Thoracic aorta (tissue), 2 donors: ENCODE results near the gene FRMD1. TPM values are rescaled to one million over a fixed set of nuclear protein-coding genes. Genes with fewer than 3 reads are reported as not detected.

Experiments used
- ATAC-seq: fragments of 150-250 bp; one replicate; pipeline ENCODE4 v1.8.0; 2017; ENCODE audit warnings: low read depth; ENCODE audit not compliant: insufficient number of reproducible peaks, low FRiP score
- DNase-seq: peaks from one replicate; pipeline ENCODE4 v3.0.0-alpha.2; 2020; ENCODE audit warnings: low spot score
- H3K27ac ChIP-seq, 2 donors: fragments of 200-600 bp; sonication (generic); 1 replicate in 1 of 2; 2 replicates in 1 of 2; pipeline ENCODE4 v1.5.1; 2016; ENCODE audit warnings: mild to moderate bottlenecking in 2 of 2, moderate library complexity in 2 of 2
- H3K27me3 ChIP-seq: fragments of 200-600 bp; sonication (generic); replicated peaks from 2 replicates; pipeline ENCODE4 v1.6.0; 2016; ENCODE audit warnings: mild to moderate bottlenecking; ENCODE audit not compliant: insufficient read depth
- H3K36me3 ChIP-seq: fragments of 200-600 bp; sonication (generic); one replicate; pipeline ENCODE4 v1.5.1; 2016
- H3K4me1 ChIP-seq, 2 donors: fragments of 200-600 bp; sonication (generic); 1 replicate in 1 of 2; 2 replicates in 1 of 2; pipeline versions ENCODE4 v1.5.1 to v1.6.0; 2016; ENCODE audit warnings: low read depth in 2 of 2, mild to moderate bottlenecking in 1 of 2; ENCODE audit not compliant: control insufficient read depth in 1 of 2
- H3K4me3 ChIP-seq: fragments of 200-600 bp; sonication (generic); 2 replicates; pipeline ENCODE4 v1.5.1; 2016; ENCODE audit warnings: mild to moderate bottlenecking
- H3K9me3 ChIP-seq: fragments of 200-600 bp; sonication (generic); 2 replicates; pipeline ENCODE4 v1.5.1; 2016
- CTCF ChIP-seq: fragments of 200-600 bp; sonication (generic); IDR thresholded peaks from one replicate; pipeline ENCODE4 v1.5.1; 2019; ENCODE audit warnings: antibody characterized with exemption
- total RNA-seq, 2 donors: library from RNA; depleted of rRNA; stranded (reverse); fragments of >200 nt; gene quantifications; one replicate each; pipeline versions ENCODE4 v1.1.0 to v1.2.3, GENCODE V29; 2016

The FRMD1 gene
- total RNA-seq, 2 donors from 2014 or later, result not detected

DNA sequence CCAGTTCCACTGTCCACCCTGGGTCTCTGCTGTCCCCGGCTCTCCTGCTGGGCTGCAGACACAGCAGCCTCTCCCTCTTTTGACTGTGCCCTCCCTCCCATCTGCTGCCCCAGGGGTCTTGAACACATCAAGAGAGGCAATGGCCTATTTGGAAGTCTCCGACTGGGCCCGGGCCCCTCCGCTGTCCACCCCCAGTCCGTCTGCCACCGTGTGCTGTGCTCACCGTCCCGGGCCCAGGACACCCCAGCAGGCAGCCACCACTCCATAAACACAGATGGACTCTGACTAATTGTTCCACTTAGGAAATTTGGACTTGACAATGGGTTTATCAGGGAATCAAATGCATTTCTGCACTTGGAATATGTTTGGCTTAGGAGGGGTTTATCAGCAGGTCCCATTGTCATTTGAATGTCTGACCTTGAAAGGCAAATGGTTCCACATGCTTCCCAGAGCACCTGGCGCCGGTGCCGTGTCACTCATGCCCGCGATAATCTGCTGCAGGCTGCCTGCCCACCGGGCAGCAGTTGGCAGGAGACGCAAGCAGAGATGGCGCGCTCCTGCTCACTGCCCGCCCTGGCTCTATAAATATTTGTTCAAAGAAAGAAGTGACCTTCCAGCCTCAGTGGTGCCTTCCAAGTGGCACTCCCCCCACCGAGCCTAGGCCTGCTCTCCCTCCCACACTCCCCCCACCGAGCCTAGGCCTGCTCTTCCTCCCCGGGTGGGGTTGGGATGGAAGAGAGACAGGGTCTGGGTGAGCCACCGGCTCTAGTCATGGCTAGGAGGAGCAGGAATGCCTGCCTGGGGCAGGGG, 18.8 kb upstream of the FRMD1 start:
- DNase-seq (no peak), ATAC-seq (no peak)
- no peak overlapping the region for H3K4me3 ChIP-seq
- no peaks in the 10 kb centered on the region for H3K27me3 ChIP-seq
- no peak overlapping the region for H3K27ac ChIP-seq
- no peaks in the 10 kb centered on the region for H3K36me3 ChIP-seq
- H3K9me3 ChIP-seq, result no peaks in the 10 kb centered on the region
- TF ChIP-seq CTCF, result no peak
- no peaks in the 10 kb centered on the region for H3K4me1 ChIP-seq

GRCh38 chr6:168097221-168097620, 18.2 kb upstream of the FRMD1 start:
- ATAC-seq, result no peak
- H3K4me3 ChIP-seq, result no peak overlapping the region
- H3K36me3 ChIP-seq, result no peaks in the 10 kb centered on the region
- no peaks in the 10 kb centered on the region for H3K9me3 ChIP-seq
- H3K4me1 ChIP-seq, result no peaks in the 10 kb centered on the region
- no peak overlapping the region for H3K27ac ChIP-seq
- TF ChIP-seq CTCF, result no peak
- no peak for DNase-seq
- H3K27me3 ChIP-seq, result no peaks in the 10 kb centered on the region

DNA sequence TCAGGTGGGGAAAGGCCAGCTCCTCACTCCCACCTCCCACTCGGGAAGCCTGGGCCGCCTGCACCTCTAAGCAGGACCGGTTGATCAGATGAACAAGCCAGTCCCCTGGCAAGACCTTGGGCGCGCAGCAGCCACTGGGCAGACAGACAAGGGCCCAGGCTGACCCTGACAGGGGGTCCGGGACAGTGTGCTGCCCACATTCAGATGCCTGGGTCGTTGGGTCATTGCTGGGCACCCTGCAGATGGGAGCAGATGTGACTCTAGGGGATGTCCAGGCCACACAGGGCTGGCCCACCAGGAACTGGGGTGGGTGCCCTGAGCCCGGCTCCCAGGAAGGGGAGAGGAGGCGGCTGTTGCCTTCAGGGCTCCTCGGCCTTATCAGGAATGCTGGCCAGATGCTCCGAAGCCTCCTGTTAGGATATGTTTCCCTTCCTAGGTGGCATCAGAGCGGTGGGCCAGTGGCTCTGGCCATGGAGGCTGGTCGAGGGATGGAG, 17.3 kb upstream of the FRMD1 start:
- DNase-seq (no peak), ATAC-seq (no peak)
- H3K27ac ChIP-seq, result no peak overlapping the region
- H3K4me3 ChIP-seq, result no peak overlapping the region
- no peak for TF ChIP-seq CTCF
- H3K27me3 ChIP-seq, result no peaks in the 10 kb centered on the region
- no peaks in the 10 kb centered on the region for H3K36me3 ChIP-seq
- H3K4me1 ChIP-seq, result no peaks in the 10 kb centered on the region
- no peaks in the 10 kb centered on the region for H3K9me3 ChIP-seq

DNA sequence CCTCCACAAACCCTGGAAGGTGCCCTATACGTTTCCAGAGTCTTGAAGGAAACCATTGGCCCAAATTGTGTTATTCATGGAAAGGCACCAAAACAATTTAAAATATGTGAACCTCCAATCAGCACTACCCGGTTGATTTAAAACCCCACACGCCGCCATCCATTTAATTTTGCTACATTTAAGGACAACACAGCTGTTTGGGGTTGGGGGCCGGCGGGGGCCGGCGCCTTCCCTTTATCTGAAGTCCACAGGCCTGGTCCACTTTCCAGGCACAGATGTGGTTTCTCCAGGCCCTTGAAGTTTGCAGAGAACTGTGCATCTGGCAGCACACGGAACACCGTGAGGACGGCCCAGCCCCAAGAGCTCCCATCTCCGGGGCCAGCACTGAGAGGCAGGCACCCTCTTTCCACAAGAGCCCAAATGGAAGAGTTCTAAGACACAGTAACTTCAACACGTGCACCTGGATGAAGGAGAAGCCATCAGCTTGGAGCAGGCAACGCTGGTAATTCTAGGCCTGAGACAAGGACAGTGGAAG, 16.8 kb upstream of the FRMD1 start:
- no peaks in the 10 kb centered on the region for H3K9me3 ChIP-seq
- H3K36me3 ChIP-seq, result no peaks in the 10 kb centered on the region
- H3K4me1 ChIP-seq, result no peaks in the 10 kb centered on the region
- no peak overlapping the region for H3K4me3 ChIP-seq
- no peak for DNase-seq
- H3K27me3 ChIP-seq, result no peaks in the 10 kb centered on the region
- TF ChIP-seq CTCF, result no peak
- ATAC-seq, result no peak
- no peak overlapping the region for H3K27ac ChIP-seq

DNA sequence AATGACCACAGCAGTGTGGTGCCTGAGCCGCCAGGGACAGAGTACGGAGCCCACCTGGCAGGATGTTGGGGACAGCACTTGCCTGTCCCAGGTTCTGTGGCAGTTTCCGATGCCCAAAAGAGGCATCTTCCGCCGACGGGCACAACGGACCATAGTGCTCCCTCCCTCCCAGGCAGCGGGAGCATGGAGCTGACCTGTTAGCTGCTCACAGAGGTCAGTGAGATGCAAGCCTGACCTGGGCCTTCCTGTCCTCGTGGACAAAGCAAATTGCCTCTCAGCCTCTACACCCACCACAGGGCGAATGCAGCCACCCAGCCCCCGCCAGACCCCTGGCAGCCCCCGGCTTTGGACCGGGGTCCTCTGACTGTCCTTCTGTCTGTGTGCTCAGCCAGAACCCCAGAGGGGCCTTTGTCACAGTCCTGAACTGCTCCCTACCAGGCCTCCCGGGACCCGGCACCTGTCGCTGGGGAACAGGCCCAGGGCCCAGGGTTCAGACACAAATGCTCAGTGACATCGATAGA, 16.2 kb upstream of the FRMD1 start:
- Histone ChIP-seq H3K27ac (no peak overlapping the region), H3K4me3 (no peak overlapping the region), H3K36me3 (no peaks in the 10 kb centered on the region), H3K4me1 (no peaks in the 10 kb centered on the region), H3K9me3 (no peaks in the 10 kb centered on the region), H3K27me3 (no peaks in the 10 kb centered on the region)
- ATAC-seq (no peak), DNase-seq (no peak)
- TF ChIP-seq CTCF, result no peak
